Stimulated activated CD4-positive, alpha-beta T cell treated with anti-CD3 and anti-CD28 coated beads, Interleukin-2, amount 100 ng/mL, for 24 hours (primary cell): ENCODE data around the gene SVOP.
A peak's percentile ranks its signal among the peaks of the same experiment; 100 is the strongest.

ENCODE experiments used
- DNase-seq, 2 donors: peaks; one replicate each; pipeline ENCODE4 v3.0.0-alpha.2; 2020

SVOP gene

DNA sequence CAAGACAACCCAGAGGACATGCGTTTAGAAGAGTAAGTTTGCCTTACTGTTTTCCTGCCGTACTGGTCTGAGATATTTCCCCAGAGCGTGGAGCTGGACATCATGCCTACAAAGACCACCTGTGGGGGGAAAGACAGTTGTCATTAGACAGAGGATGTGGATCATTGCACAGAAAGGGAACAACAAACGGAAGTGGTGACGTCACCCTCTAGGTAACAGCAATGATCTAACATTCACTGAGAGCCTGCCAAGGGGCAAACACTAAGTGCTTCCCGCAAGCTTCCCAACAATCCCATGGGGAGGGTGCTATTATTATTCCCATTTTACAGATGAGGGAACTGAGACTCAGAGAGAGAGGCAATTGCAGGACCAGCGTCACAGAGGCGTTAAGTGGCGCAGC is 48.5 kb downstream of the SVOP start:
- DNase-seq = no peak

DNA sequence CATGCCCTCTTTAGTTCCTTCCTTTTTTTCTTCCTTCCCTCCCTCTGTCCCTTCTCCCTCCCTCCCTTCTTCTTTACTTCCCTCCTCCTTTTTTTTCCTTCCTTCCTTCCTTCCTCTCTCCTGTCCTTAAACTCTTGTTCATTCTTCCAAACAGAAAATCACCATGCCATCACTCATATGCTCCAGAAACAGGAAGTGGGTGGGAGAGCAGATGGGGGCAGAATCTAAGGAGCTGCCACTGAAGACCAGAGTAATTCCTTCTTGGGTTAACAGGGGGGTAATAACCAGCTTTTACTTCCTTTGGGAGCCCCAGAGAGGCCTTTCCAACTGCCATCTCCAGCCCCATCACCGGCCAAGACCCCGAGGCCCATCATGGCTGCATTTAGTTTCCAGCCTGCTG is 51.2 kb downstream of the SVOP start:
- no peak for DNase-seq

DNA sequence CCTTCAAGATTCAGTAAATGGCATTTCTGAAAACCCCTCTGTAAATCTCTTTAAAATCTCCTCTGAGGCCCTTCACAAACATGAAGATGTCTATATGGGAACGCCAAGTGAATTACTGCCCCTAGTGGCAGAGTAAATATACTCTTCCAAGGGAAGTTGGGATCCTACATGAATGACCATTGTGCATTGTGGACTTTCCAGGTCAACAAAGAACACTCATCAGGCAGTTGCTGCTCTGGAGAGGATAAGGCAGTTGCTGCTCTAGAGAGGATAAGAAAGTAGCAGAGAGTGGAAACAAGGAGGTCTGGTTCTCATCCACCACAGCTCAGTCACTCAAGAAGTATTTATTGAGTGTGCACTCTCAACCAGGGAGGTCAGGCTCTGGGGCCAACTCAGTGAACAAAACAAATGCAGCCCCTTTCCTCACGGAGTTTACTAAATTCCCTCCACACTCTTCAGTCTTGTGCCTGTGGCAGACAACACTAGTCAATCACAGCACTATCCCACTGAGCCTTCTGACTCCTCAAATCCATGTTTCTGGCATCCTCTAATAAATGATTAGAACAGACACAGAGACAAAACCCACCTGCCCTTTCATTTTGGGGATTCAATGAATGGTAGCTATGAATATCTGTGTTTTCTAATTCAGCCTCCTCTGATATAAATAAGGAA is 52.9 kb downstream of the SVOP start:
- no peak for DNase-seq

DNA sequence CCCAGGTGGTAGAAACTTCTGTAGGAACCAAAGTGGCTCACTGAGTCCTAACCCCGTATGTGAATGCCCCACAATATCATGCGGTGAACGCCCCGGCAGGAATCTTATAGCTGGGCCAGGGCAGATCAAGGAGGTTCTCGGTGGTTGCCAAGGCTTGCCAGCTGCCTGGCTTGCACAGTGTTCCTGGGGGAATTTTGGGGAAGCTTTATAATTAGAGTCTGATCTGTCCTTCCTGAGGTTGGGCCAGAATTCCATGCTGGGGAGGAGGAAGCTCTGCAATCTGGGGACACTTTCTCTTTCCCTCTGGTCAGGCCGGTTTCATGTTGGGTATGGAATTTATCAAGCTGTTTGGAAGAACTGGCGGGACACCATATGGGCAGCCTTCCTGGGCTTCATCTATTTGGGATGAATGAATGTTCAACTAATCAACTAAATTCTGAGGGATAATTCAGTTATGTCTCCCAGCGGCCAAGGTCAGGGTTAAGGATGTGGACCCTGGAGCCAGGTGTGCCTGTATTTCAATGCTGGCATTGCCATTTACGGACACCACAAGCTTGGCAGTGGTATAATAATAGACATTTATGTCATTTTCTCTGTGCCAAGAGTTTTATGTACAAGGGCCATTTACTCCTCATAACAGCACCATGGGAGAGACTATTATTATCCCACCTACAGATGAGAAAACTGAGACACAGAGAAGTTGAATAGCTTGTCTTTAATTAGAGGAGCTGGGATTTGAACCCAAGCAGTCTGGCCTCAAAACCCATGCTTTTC is 54.3 kb downstream of the SVOP start:
- DNase-seq = no peak

DNA sequence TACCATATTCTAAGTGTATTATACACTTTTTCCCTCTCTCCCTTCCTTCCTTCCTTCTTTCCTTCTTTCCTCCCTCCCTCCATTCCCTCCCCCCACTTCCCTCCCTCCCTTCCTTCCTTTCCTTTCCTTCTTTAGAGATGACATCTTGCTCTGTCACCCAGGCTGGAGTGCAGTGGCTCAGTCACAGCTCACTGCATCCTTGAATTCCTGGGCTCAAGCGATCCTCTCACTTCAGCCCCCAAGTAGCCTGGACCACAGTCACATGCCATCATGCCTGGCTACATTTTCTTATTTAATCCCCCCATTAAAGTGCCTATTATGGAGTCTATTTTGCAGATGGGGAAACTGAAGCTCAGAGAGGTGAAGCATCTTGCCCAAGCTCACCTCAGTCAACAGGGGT is 55.0 kb downstream of the SVOP start:
- DNase-seq = no peak

DNA sequence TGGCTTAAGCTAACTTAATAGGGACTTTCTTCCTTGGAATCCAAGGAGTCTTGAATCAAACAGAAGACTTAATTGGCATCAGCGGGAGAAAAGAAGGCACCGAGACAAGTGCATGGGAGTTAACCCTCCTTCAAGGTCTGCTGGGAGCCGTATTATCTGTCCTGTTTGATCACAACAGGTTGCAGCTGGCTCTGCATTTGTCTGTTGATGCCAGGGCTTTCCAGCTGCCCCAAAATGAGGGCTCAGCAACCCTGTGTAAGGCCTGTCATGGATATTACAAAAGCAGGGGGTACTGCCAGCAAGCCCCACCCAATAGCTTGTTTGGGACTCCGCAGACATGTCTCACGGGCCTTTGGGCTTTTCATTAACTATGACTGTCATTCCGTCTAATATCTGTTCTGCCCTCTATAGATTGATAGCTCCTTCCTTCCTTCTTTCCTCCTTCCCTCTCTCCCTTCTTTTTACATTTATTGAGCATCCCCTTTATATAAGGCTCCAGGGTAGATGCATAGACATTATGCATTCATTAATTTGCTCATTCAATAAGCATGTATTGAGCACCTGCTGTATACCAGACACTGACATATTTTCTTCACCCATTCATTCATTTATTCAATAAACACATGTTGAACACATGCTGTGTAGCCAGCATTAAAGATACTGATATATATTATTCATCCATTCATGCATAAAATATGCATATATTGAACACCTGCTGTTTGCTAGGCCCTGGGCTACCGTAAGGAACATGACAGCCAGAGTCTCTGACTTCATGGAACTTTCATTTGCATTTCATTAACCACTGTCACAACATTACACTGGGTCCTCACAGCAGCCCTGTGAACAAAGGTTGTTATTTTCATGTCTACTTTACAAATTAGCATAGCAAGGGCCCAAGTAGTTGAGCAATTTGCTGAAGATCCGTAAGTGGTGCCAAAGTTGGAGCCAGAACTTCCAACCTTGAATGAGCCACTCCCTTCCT is 56.2 kb downstream of the SVOP start:
- DNase-seq = no peak

DNA sequence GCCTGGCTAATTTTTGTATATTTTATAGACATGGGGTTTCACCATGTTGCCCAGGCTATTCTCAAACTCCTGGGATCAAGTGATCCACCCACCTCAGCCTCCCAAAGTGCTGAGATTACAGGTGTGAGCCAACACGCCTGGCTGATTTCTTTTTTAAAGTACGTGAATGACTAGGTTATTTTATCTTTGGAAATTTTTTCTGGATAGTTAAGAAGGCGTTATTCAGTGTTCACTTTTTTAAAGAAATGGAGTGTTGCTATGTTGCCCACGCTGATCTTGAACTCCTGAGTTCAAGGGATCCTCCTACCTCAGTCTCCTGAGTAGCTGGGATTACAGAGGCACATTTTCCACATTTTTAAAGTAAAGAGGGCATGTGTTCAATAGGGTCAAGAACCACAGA is 58.6 kb downstream of the SVOP start:
- DNase-seq = no peak

DNA sequence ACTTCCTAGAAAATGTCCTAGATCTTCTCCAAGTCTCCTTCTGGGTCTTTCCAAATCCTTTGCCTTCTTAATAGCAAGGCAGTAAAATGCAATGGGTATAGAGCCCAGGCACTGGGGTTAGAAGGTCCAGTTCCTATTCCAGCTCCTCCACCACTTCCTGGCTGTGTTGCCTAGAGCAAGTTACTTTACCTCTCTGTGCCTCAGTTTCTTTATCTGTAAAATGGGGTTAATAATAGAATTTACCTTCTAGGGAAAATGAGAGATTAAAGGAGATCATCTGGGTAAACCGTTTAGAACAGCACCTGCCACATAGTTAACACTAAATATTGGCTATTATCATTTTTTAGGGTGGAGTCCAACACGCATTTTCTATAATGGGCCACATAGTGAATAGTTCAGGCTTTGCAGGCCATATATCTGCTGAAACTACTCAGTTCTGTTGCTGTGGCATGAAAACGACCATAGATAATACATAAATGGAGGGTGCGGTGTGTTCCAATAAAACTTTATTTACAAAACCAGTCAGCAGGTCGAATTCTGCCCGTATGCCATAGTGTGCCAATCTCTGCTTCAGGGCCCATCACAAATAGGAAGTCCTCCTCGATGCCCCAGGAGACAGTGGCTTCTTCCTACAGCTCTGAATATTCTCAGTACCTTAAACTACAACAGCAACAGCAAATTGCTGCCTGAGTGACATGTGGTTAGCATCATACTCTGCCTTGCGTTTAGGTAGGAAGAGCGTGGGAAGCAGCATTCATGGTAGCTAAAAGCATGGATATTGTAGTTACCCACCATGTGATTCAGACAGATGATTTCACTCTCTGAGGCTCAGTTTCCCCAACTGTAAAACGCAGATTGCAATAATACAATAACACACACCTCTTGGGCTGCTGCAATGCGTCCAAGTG is 60.9 kb downstream of the SVOP start:
- no peak for DNase-seq

DNA sequence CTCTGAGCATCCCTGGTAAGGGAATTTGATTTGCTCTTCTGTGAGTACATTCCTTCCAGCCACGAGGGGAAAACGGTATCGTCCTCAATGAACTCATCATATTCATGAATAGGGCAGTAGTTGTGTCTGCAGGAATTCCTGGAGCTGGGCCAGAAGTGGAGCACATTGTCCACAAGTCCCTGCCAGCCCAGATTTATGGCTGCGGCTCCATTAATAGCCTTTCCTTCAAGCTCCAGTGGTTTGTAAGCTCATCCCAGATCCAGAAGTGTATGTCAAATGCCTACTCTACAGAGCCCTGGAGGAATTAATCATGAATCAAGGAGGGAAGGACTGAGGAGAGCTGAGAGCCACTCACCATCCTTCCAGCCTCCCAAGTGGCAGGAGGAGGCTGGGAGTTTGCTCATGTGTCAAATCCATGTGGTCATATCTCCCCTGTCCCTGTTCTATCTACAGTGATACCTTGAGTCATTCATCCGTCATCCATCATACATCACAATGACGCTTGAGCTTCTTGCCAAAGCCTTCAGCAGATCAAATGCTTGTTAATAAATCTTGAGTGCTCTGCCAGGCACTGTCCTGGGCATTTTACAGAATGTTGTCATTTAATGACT is 65.5 kb downstream of the SVOP start:
- DNase-seq = no peak

DNA sequence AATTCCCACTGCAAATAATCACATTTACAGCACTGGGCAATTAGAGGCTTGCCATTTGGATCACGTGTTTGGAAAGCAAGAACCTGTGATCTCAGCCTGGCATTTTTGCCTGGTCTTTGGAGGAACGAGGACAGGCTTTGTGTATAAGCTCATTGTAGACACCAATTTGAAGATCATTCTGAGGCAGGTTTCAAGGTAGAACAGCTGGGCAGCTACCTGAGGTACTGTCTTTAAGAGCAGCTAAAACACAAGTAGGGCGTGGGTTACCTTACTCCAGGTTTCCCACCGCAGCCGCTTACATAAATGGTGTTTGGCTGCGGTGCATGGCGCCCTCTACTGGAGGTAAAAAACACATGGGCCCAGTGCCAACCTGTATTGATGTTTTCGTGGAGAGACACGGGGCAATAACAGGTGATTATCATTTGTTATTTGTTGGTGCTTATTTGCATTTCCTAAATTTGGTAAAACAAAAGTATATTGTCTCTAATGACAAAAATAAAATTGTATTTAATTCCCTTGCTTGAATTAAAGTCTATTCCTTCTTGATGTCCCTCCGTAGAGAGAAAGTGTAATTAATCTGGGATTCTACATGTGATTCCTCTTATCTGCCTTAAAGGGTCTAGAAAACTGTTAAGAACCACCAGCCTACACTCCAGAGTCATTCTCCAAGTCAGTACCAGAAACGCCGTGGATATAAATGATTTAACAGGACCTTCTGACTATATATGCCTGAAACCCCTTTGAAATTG is 69.7 kb downstream of the SVOP start:
- peak; percentile 69 to 71 for DNase-seq

DNA sequence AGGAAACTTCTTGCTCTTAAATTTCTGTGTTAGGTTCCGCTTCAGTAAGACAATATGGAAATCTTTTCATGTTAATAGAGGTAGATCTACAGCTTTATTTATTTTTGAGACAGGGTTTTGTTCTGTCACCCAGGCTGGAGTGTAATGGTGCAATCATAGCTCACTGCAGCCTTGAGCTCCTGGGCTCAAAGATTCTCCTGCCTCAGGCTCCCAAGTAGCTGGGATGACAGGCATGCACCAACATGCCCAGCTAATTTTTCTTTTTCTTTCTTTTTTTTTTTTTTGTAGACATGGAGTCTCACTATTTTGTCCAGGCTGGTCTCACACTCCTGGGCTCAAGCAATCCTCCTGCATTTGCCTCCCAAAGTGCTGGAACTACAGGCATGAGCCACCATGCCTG is 70.9 kb downstream of the SVOP start:
- no peak for DNase-seq

DNA sequence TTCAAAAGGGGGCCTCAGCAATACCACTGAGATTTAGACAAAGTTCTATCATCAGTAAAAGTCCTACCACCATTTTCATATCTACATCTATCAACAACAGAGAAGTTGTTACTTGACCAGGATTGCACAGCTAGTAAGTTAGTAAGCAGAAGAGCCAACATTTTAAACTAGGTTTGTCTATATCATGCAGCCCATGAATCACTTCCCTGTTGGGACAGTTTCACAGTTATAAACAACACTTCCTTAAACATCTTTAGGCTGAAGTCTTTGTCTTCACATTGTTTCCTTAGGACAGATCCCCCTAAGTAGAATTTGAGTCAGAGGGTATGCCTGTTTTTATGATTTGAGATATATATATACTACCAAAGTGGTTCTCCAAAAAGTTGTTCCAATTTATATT is 72.5 kb downstream of the SVOP start:
- DNase-seq = no peak

DNA sequence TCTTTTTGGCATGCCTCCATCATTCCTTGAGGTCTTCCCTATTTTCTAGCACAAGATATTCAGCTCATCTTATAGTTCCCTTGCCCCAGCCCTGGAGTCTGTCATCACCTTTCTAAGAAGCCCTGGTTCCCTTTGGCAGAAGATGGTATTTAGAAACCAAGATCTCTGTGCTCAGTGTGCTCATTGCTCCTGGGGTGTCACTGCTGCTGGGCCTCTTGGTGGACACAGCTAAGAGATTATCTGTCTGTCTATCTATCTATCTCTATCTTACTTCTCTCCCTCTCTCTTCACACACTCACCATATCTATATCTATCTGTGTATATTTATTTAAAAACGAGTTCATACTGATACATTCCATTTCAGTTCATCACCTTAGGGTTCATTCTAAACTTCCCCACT is 73.8 kb downstream of the SVOP start:
- DNase-seq = no peak

DNA sequence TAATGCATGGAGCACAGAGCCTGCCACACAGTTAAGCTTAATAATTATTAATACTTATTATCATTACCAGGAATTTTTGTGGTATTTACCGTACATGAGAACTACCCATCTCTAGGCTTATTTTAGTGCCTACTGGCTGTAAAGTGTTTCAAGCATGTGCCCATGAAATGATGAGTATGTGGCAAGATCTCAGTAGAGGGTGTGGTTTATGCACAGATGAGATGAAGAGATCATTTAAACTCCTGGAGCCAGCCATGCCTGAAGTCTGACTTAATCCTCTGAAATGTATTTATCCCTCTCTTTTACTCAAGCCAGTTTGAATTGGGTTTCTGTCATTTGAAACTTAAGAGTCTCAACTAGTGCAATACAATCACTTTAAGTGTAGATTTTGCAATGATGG is 80.7 kb downstream of the SVOP start:
- no peak for DNase-seq

DNA sequence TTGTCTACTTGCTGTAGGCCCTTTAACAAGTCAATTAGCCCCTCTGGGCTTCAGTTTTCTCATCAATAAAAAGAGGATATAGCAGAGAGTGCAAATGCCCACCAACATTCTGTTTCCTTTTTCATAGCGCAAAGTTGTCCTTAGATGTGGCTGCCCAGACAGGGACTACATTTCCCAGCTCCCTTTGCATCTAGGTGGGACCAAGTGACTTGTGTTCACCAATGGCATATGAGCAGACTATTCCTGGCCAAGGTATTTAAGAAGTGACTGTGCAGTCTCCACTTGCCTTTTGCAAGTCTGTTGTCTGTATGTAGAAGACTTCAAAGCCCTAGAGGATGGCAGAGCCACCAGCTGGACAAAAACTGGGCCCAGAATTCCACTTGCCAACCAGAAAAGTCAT is 81.3 kb downstream of the SVOP start:
- DNase-seq = no peak

DNA sequence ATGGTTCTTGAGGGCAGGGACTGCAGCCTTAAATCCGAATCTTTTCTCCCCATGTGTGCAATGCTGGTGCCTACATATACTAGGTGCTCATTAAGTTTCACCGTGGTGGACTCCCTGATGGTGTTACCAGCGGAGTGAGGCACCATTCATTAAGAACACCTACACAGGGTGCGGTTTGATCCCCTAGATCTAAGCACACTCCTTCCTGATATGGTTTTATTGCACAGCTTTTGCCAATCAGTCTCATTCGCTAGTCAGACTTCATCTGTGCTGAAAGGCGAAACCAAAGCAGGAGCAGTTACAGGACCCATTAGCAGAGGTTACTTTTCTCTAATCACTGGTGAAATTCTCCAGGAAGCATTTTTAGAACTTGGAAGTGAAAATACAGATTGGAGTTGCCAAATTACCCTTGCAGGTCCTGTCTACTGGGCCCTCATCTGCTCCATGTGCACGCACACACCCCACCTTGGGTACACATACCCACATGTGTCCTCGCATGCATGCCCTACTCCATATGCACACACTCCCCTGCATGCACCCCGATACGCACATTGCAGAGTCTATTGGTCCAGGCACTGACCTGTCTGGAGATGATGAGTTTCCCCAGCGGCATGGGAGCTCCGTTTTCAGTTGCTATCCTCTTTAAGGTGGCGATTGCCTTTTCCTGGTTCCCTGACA is 82.5 kb downstream of the SVOP start:
- DNase-seq = no peak

DNA sequence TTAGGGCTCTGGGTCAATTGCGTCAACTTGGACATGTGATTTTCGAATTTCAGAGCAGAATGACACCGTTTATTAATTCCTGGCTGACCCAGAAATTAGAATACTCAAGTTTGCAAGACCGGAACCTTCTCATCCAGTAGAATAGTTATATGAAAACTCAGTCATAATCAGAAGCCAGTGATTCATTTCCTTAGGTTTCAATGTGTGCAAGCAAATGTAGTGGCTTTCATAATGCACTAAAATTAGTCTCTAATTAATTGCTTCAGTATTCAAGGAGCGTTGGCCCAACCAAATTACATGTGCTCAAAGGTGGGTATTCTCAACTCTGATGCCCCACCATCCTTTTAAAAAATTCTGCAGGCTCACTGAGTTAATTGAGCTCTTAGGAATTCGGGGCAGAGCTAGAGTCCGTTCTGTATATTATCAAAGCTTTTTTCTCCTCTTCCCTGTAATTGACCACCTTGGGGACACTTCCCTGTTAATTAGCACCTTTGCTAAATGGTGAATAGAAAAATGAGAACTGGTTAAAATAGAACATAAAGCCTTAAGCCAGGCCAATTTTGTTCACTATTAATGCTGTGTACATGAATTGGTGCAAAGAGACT is 85.6 kb downstream of the SVOP start:
- DNase-seq = no peak

DNA sequence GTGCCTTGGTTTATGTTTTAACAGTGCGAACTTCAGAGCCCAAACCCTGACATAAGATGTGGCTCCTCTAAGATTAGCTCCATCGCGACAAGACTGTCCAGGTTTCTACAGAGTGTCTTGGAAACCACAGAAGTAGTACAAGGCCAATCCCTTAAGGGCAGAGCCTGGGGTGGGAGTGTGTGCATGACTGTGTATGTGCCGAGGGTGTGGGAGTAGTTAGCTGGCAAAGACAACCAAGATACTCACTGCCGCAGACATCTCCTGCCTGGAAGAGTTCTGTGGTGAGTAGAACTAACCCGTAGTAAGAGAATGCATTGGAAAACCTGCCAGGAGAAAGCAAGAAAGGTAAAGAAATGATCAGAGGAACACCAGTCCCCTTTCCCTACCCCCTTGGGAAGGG is 86.9 kb downstream of the SVOP start:
- DNase-seq = no peak

DNA sequence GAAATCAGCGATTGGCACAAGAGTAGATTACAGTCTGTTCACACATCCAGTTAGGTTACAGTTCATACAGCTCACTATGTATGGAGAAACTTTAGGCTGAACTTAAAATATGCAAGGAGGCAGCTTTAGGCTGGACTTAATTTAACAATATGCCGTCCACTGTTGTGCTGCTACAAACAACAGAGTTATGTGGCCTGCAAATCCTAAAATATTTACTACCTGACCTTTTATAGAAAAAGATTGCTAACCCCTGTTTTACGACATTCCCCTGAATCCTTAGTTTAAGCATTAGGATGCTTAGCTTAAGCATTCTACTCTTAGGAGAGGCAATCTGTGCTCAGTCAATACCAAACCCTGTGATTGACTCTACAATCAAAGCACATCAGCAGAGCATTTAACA is 90.1 kb downstream of the SVOP start:
- no peak for DNase-seq

DNA sequence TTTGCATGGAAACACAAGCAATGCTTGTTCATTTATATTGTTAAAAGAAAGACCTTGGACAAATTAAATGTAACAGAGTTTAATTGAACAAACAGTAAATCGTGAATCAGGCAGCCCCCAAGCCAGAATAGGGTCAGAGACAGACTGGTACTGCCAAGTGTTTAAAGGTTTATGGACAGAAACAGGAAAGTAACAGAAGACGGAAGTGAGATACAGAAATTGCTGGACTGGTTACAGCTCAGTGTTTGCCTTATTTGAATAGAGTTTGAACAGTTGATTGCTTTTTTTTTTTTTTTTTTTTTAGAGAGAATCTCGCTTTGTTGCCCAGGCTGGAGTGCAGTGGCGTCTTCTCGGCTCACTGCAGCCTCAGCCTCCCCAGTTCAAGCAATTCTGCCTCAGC is 90.7 kb downstream of the SVOP start:
- no peak for DNase-seq
